GM19397 (cell line): ENCODE results near the gene B3GAT3.
"Not testable (repeated sequence)": the region's sequence is repeated elsewhere in the genome, so short reads cannot be mapped to it uniquely, and the experiment has no call there.

ENCODE experiments used
- ATAC-seq: cut with Tn5 transposase; IDR thresholded peaks from one replicate; pipeline ENCODE4 v1.9.1; 2021; ENCODE audit warnings: mild to moderate bottlenecking, moderate library complexity; ENCODE audit not compliant: unreplicated experiment

B3GAT3 gene

GRCh38 chr11:62645946-62646824 is 24.4 kb upstream of the B3GAT3 start, which contains the start of gene GANAB:
GANAB (minus strand) TSS chr11:62646613; CDS start chr11:62646599, 14 bp downstream.
- peak; percentile 88 for ATAC-seq

GRCh38 chr11:62645671-62645945 is 23.8 kb upstream of the B3GAT3 start:
- ATAC-seq: no peak

GRCh38 chr11:62644220-62644619 is 22.4 kb upstream of the B3GAT3 start:
- no peak for ATAC-seq

- ATAC-seq: no peak
Measured at GRCh38 chr11:62632492-62632891, 10.7 kb upstream of the B3GAT3 start.

GRCh38 chr11:62627713-62628112 is 5.9 kb upstream of the B3GAT3 start:
- ATAC-seq: no peak

GRCh38 chr11:62622476-62623089 is 797 bp upstream of the B3GAT3 start:
- no peak for ATAC-seq

- ATAC-seq: no peak
Measured at GRCh38 chr11:62621027-62621566, 689 bp downstream of the B3GAT3 start.

- ATAC-seq: not testable (repeated sequence)
Measured at GRCh38 chr11:62616957-62617356, 4.8 kb downstream of the B3GAT3 start.

- no peak for ATAC-seq
Measured at GRCh38 chr11:62615521-62615920, 6.3 kb downstream of the B3GAT3 start.

GRCh38 chr11:62614275-62614674 is 7.5 kb downstream of the B3GAT3 start:
- ATAC-seq: no peak

GRCh38 chr11:62613291-62613778 is 8.5 kb downstream of the B3GAT3 start:
- ATAC-seq: no peak

- ATAC-seq: peak; percentile 67
Measured at GRCh38 chr11:62612366-62613290, 9.2 kb downstream of the B3GAT3 start, which contains the start of the genes EML3 and ROM1. EML3 (minus strand) TSS chr11:62612775; CDS start chr11:62612457, 318 bp downstream. ROM1 (plus strand) TSS chr11:62613257; CDS start chr11:62613282, 25 bp downstream.

GRCh38 chr11:62611705-62612365 is 10.0 kb downstream of the B3GAT3 start:
- ATAC-seq: no peak

GRCh38 chr11:62610814-62611704 is 10.7 kb downstream of the B3GAT3 start:
- no peak for ATAC-seq

- no peak for ATAC-seq
Measured at GRCh38 chr11:62610403-62610802, 11.4 kb downstream of the B3GAT3 start.

- ATAC-seq: no peak
Measured at GRCh38 chr11:62608776-62609175, 13.0 kb downstream of the B3GAT3 start.

- ATAC-seq: no peak
Measured at GRCh38 chr11:62607714-62608113, 14.1 kb downstream of the B3GAT3 start.

- ATAC-seq: no peak
Measured at GRCh38 chr11:62605902-62606301, 15.9 kb downstream of the B3GAT3 start.

- no peak for ATAC-seq
Measured at GRCh38 chr11:62605467-62605866, 16.3 kb downstream of the B3GAT3 start.
